A549 (cell line): ENCODE measurements around the gene JUP. TPM values are rescaled to one million over a fixed set of nuclear protein-coding genes. Genes with fewer than 3 reads are reported as not detected.

ENCODE experiments used
- ATAC-seq, 2 experiments: fragments of 200-7000 bp in 1 of 2; fragments of >200 bp in 1 of 2; cut with Nextera tagmentation in 1 of 2; cut with Tn5 transposase in 1 of 2; 3 replicates each; pipeline versions ENCODE4 v1.8.0 to v1.9.1; 2018 to 2020; ENCODE audit warnings: mild to moderate bottlenecking in 1 of 2, moderate library complexity in 1 of 2
- CTCF ChIA-PET: fragments of 300-600 bp; sonication (Branson Sonifier 250); formaldehyde crosslinking; extraction: SDS; loops from one replicate; lab custom pipeline; 2021; ENCODE audit warnings: antibody characterized with exemption, inconsistent platforms; lab: Yijun Ruan, JAX
- POLR2A ChIA-PET: fragments of 350-600 bp; formaldehyde crosslinking; extraction: SDS; loops from one replicate; lab custom pipeline; 2021; ENCODE audit warnings: antibody characterized with exemption, inconsistent platforms; lab: Yijun Ruan, JAX
- DNase-seq, 2 experiments: peaks; one replicate each; pipeline versions ENCODE4 v3.0.0 to v3.0.0-alpha.2; 2011 to 2016; ENCODE audit warnings: low read depth in 1 of 2, low spot score in 1 of 2
- FAIRE-seq: peaks from 2 replicates; lab custom pipeline; 2011; peaks lifted over from hg19 to GRCh38; lab: Jason Lieb, UNC
- H3K27ac ChIP-seq, 2 experiments: fragments of >200 bp; sonication (Bioruptor Twin); formaldehyde crosslinking; 3 replicates each; pipeline ENCODE4 v1.5.1; 2016 to 2017
- H3K4me1 ChIP-seq: fragments of >200 bp; sonication (Bioruptor Twin); formaldehyde crosslinking; 3 replicates; pipeline ENCODE4 v1.6.1; 2016
- H3K4me2 ChIP-seq: fragments of >200 bp; sonication (Bioruptor Twin); formaldehyde crosslinking; 3 replicates; pipeline ENCODE4 v1.6.1; 2016
- H3K4me3 ChIP-seq: fragments of >200 bp; sonication (Bioruptor Twin); formaldehyde crosslinking; 3 replicates; pipeline ENCODE4 v1.5.1; 2016
- H3K9me3 ChIP-seq: fragments of >200 bp; sonication (Bioruptor Twin); formaldehyde crosslinking; 3 replicates; pipeline ENCODE4 v1.6.1; 2016
- CHD2 ChIP-seq: fragments of 150-350 bp; IDR thresholded peaks from 2 replicates; pipeline ENCODE4 v1.6.1; 2014; ENCODE audit warnings: low read length; ENCODE audit not compliant: partially characterized antibody
- FOSL2 ChIP-seq, 2 experiments: fragments of 450-650 bp in 1 of 2; fragments of >200 bp in 1 of 2; sonication (Bioruptor Twin) in 1 of 2; formaldehyde crosslinking; IDR thresholded peaks; 2 replicates each; pipeline versions ENCODE4 v1.5.0 to v1.6.1; 2016 to 2020; ENCODE audit warnings: mild to moderate bottlenecking in 1 of 2, moderate library complexity in 1 of 2
- HDAC2 ChIP-seq: fragments of 200-600 bp; sonication (generic); IDR thresholded peaks from 2 replicates; pipeline ENCODE4 v1.6.1; 2016
- HOXA7 ChIP-seq: fragments of 250-450 bp; sonication (Bioruptor Pico); IDR thresholded peaks from 2 replicates; pipeline ENCODE4 v1.5.0; 2020; ENCODE audit warnings: mild to moderate bottlenecking, moderate library complexity
- HOXB13 ChIP-seq: fragments of 250-450 bp; sonication (Bioruptor Pico); IDR thresholded peaks from 2 replicates; pipeline ENCODE4 v1.5.0; 2020; ENCODE audit warnings: low read depth, mild to moderate bottlenecking, moderate library complexity
- HOXB5 ChIP-seq: fragments of 250-450 bp; sonication (Bioruptor Pico); IDR thresholded peaks from 2 replicates; pipeline ENCODE4 v1.5.0; 2020; ENCODE audit warnings: mild to moderate bottlenecking, moderate library complexity
- KDM5A ChIP-seq: fragments of 200-600 bp; sonication (generic); IDR thresholded peaks from 2 replicates; pipeline ENCODE4 v1.6.1; 2016; ENCODE audit warnings: antibody characterized with exemption, mild to moderate bottlenecking
- MAFK ChIP-seq: fragments of 450-650 bp; IDR thresholded peaks from 2 replicates; pipeline ENCODE4 v1.6.1; 2014; ENCODE audit not compliant: partially characterized antibody
- MYC ChIP-seq: IDR thresholded peaks from 2 replicates; pipeline ENCODE4 v1.6.1; 2012; ENCODE audit warnings: mild to moderate bottlenecking, inconsistent platforms, low read length, improper control_type of control experiment, borderline replicate concordance
- NPAS2 ChIP-seq: fragments of 250-450 bp; sonication (Bioruptor Pico); IDR thresholded peaks from 2 replicates; pipeline ENCODE4 v1.8.0; 2022; ENCODE audit warnings: mild to moderate bottlenecking, moderate library complexity, borderline replicate concordance
- NR3C1 ChIP-seq: fragments of >200 bp; sonication (Bioruptor Twin); formaldehyde crosslinking; IDR thresholded peaks from 3 replicates; pipeline ENCODE4 v1.6.1; 2017
- RAD21 ChIP-seq, 2 experiments: fragments of >200 bp in 1 of 2; sonication (Bioruptor Twin) in 1 of 2; formaldehyde crosslinking in 1 of 2; IDR thresholded peaks in 1 of 2; conservative IDR thresholded peaks in 1 of 2; 2 replicates in 1 of 2; 3 replicates in 1 of 2; pipeline ENCODE4 v1.6.1; 2012 to 2018; ENCODE audit warnings: inconsistent platforms in 1 of 2
- RCOR1 ChIP-seq: fragments of 150-350 bp; IDR thresholded peaks from 2 replicates; pipeline ENCODE4 v1.6.1; 2014; ENCODE audit warnings: antibody characterized with exemption, low read length, low read depth
- RNF2 ChIP-seq: fragments of 200-600 bp; sonication (generic); IDR thresholded peaks from 2 replicates; pipeline ENCODE4 v1.6.1; 2016; ENCODE audit warnings: low read depth, mild to moderate bottlenecking, antibody characterized with exemption, moderate library complexity, borderline replicate concordance
- SMC3 ChIP-seq: fragments of >200 bp; sonication (Bioruptor Twin); formaldehyde crosslinking; IDR thresholded peaks from 3 replicates; pipeline ENCODE4 v1.6.1; 2018; ENCODE audit warnings: inconsistent platforms
- SREBF2 ChIP-seq: fragments of 450-650 bp; IDR thresholded peaks from 2 replicates; pipeline ENCODE4 v1.6.1; 2014; ENCODE audit warnings: mild to moderate bottlenecking, moderate library complexity
- TFCP2L1 ChIP-seq: fragments of 250-450 bp; sonication (Bioruptor Pico); IDR thresholded peaks from 2 replicates; pipeline ENCODE4 v1.5.0; 2021; ENCODE audit warnings: mild to moderate bottlenecking
- ZC3H11A ChIP-seq: fragments of 450-650 bp; IDR thresholded peaks from 2 replicates; pipeline ENCODE4 v1.6.1; 2014; ENCODE audit warnings: antibody characterized with exemption, mild to moderate bottlenecking
- WGBS: methylation state at CpG from one replicate; pipeline ENCODE4 v1.1.6; 2017; ENCODE audit errors: missing lambda C conversion rate; 5-methylcytosine and 5-hydroxymethylcytosine counted together
- polyA plus RNA-seq, 4 experiments: library from polyadenylated mRNA; depleted of rRNA in 3 of 4; stranded (reverse); fragments of >200 nt; fragmentation: RNase III in 1 of 4; extraction: RNeasy Plus Mini Kit Qiagen cat#74134 plus additional on column Dnase treatment in 1 of 4; gene quantifications; 2 replicates in 3 of 4; 3 replicates in 1 of 4; pipeline ENCODE4 v1.2.3, GENCODE V29; 2011 to 2017
- TF ChIP-seq, protein P1 (sequence below): fragments of >200 bp; sonication (Bioruptor Twin); formaldehyde crosslinking; IDR thresholded peaks from 3 replicates; pipeline ENCODE4 v1.6.1; 2016
- TF ChIP-seq, protein P2 (sequence below): fragments of 200-600 bp; sonication (generic); IDR thresholded peaks from 2 replicates; pipeline ENCODE4 v1.6.1; 2016; ENCODE audit warnings: antibody characterized with exemption, mild to moderate bottlenecking, moderate library complexity
- TF ChIP-seq, protein P3 (sequence below): fragments of 250-450 bp; sonication (Bioruptor Pico); IDR thresholded peaks from 2 replicates; pipeline ENCODE4 v1.5.0; 2021; ENCODE audit warnings: mild to moderate bottlenecking, moderate library complexity, borderline replicate concordance
- TF ChIP-seq, protein P4 (sequence below): IDR thresholded peaks from 2 replicates; pipeline ENCODE4 v1.6.1; 2012
- TF ChIP-seq, protein P5 (sequence below): fragments of 250-450 bp; sonication (Bioruptor Pico); IDR thresholded peaks from 2 replicates; pipeline ENCODE4 v1.5.0; 2020; ENCODE audit warnings: low read depth, mild to moderate bottlenecking, moderate library complexity

JUP gene
- polyA plus RNA-seq, 2 of the 4 experiments (the other 2 are of a cell fraction): 54.8 to 107 TPM

DNA sequence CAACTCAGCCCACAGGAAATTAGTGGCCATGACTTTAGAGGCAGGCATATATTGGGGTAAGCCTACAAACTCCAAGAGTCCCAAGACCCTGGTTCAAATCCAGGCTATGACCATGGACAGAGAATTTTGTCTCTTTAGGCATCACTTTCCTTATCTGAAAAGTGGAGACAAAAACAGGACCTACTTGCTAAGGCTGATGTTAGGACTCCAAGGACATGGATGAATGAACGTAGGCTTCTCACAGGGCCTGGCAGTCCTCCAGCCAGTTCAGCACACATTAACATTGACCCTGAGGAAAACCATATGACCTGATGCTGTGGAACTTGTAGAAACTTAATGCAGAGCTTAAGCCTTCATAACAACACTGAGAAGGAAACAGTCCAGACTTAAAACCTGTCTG, 27.7 kb upstream of the JUP start:
- DNase-seq (no peak), FAIRE-seq (peak; percentile 7)
- H3K4me1 ChIP-seq: peaks cover 30% of the 10 kb centered on the region
- POLR2A ChIA-PET: no interaction called here
- 81% methylated on average over 1 of the region's 1 CpG for WGBS
- peak overlapping the region; percentile 97 for H3K4me2 ChIP-seq
- H3K4me3 ChIP-seq: peak overlapping the region; percentile 79
- TF ChIP-seq NR3C1 (no peak), KDM5A (no peak), MYC (no peak), HOXB5 (CRISPR knock-in tag) (no peak), HDAC2 (no peak), FOSL2 (IDR thresholded peaks at IDR 0.05) (no peak), FOSL2 (CRISPR knock-in tag; IDR thresholded peaks at IDR 0.05) (no peak), SMC3 (no peak), ZC3H11A (no peak)
- TF ChIP-seq, protein P1, sequence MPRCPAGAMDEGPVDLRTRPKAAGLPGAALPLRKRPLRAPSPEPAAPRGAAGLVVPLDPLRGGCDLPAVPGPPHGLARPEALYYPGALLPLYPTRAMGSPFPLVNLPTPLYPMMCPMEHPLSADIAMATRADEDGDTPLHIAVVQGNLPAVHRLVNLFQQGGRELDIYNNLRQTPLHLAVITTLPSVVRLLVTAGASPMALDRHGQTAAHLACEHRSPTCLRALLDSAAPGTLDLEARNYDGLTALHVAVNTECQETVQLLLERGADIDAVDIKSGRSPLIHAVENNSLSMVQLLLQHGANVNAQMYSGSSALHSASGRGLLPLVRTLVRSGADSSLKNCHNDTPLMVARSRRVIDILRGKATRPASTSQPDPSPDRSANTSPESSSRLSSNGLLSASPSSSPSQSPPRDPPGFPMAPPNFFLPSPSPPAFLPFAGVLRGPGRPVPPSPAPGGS: no peak
- TF ChIP-seq, protein P2, sequence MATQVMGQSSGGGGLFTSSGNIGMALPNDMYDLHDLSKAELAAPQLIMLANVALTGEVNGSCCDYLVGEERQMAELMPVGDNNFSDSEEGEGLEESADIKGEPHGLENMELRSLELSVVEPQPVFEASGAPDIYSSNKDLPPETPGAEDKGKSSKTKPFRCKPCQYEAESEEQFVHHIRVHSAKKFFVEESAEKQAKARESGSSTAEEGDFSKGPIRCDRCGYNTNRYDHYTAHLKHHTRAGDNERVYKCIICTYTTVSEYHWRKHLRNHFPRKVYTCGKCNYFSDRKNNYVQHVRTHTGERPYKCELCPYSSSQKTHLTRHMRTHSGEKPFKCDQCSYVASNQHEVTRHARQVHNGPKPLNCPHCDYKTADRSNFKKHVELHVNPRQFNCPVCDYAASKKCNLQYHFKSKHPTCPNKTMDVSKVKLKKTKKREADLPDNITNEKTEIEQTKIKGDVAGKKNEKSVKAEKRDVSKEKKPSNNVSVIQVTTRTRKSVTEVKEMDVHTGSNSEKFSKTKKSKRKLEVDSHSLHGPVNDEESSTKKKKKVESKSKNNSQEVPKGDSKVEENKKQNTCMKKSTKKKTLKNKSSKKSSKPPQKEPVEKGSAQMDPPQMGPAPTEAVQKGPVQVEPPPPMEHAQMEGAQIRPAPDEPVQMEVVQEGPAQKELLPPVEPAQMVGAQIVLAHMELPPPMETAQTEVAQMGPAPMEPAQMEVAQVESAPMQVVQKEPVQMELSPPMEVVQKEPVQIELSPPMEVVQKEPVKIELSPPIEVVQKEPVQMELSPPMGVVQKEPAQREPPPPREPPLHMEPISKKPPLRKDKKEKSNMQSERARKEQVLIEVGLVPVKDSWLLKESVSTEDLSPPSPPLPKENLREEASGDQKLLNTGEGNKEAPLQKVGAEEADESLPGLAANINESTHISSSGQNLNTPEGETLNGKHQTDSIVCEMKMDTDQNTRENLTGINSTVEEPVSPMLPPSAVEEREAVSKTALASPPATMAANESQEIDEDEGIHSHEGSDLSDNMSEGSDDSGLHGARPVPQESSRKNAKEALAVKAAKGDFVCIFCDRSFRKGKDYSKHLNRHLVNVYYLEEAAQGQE: no peak
- TF ChIP-seq, all 56 proteins: peak for 0
- no peaks in the 10 kb centered on the region for H3K9me3 ChIP-seq
- peak overlapping the region; percentile 96 to 97; a peak in 5 of 6 replicates for H3K27ac ChIP-seq
- CTCF ChIA-PET: interaction anchor here (0.9 to 2.4 kb wide), 7 partner anchors 10 to 146 kb away, joined by 3 to 15 read pairs (median 4); no protein-coding TSS in a partner anchor
- ATAC-seq: no peak

DNA sequence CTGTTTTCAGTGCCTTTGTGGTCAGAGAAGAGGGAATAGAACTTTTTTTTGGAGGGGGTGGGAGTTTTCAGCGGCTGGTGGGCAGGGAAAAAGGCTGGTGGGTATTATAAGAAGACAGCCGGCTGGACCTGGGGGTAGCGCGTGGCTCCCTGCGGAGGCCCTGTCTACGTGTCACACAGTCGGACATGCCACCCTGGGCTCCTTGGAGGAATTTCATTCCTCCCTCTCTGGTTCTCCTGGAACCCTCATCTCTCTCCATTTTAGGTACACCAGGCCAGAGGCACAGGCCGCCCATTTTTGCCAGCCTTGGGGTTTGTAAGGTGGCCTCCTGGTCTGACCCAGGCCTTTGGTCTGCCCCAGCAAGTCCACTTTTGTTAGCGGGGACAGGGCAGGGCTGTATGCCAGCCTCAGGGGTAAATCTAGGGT, 27.2 kb upstream of the JUP start:
- TF ChIP-seq, protein P3, sequence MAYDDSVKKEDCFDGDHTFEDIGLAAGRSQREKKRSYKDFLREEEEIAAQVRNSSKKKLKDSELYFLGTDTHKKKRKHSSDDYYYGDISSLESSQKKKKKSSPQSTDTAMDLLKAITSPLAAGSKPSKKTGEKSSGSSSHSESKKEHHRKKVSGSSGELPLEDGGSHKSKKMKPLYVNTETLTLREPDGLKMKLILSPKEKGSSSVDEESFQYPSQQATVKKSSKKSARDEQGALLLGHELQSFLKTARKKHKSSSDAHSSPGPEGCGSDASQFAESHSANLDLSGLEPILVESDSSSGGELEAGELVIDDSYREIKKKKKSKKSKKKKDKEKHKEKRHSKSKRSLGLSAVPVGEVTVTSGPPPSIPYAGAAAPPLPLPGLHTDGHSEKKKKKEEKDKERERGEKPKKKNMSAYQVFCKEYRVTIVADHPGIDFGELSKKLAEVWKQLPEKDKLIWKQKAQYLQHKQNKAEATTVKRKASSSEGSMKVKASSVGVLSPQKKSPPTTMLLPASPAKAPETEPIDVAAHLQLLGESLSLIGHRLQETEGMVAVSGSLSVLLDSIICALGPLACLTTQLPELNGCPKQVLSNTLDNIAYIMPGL (CRISPR knock-in tag): no peak
- TF ChIP-seq RAD21 (conservative IDR thresholded peaks at IDR 0.05 in 1 of 2, IDR thresholded peaks at IDR 0.05 in 1 of 2): no peak
- no peak for TF ChIP-seq HOXA7 (CRISPR knock-in tag)
- TF ChIP-seq RNF2: no peak
- TF ChIP-seq RCOR1: no peak
- TF ChIP-seq, protein P4, sequence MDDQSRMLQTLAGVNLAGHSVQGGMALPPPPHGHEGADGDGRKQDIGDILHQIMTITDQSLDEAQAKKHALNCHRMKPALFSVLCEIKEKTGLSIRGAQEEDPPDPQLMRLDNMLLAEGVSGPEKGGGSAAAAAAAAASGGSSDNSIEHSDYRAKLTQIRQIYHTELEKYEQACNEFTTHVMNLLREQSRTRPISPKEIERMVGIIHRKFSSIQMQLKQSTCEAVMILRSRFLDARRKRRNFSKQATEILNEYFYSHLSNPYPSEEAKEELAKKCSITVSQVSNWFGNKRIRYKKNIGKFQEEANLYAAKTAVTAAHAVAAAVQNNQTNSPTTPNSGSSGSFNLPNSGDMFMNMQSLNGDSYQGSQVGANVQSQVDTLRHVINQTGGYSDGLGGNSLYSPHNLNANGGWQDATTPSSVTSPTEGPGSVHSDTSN: no peak
- no peak for TF ChIP-seq HOXB13 (CRISPR knock-in tag)
- TF ChIP-seq, protein P5, sequence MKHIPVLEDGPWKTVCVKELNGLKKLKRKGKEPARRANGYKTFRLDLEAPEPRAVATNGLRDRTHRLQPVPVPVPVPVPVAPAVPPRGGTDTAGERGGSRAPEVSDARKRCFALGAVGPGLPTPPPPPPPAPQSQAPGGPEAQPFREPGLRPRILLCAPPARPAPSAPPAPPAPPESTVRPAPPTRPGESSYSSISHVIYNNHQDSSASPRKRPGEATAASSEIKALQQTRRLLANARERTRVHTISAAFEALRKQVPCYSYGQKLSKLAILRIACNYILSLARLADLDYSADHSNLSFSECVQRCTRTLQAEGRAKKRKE (CRISPR knock-in tag): no peak
- no peak for TF ChIP-seq NPAS2 (CRISPR knock-in tag)
- TF ChIP-seq TFCP2L1: no peak
- no peak for TF ChIP-seq MAFK
- TF ChIP-seq HDAC2: no peak
- TF ChIP-seq SREBF2: no peak
- TF ChIP-seq KDM5A: no peak
- no peak for TF ChIP-seq CHD2
- Histone ChIP-seq H3K4me1 (peaks cover 30% of the 10 kb centered on the region), H3K9me3 (no peaks in the 10 kb centered on the region), H3K27ac (peak overlapping the region; percentile 96 to 97), H3K4me2 (peak overlapping the region; percentile 97), H3K4me3 (peak overlapping the region; percentile 79)
- ChIA-PET CTCF (interaction anchor here (1.0 to 52.0 kb wide), 6 partner anchors 12 to 118 kb away, joined by 3 to 3262 read pairs (median 12); partner anchors contain the start of genes GAST, HAP1 and JUP), POLR2A (interaction anchor here (0.5 to 2.8 kb wide), 3 partner anchors 9 to 125 kb away, joined by 3 to 17 read pairs (median 8); partner anchors contain the start of gene EIF1)
- 71% methylated on average over 9 of the region's 9 CpGs for WGBS
- no peak for FAIRE-seq
- no peak for ATAC-seq
- DNase-seq: no peak
